NCI-H524 treated with DMSO at 0.1 percent for 48 hours (cell line): ENCODE measurements around the gene SCTR.
A peak's percentile ranks its signal among the peaks of the same experiment; 100 is the strongest.

Experiments used
- DNase-seq: peaks from one replicate; lab custom pipeline; 2025; lab: John Stamatoyannopoulos, UW

Gene SCTR

DNA sequence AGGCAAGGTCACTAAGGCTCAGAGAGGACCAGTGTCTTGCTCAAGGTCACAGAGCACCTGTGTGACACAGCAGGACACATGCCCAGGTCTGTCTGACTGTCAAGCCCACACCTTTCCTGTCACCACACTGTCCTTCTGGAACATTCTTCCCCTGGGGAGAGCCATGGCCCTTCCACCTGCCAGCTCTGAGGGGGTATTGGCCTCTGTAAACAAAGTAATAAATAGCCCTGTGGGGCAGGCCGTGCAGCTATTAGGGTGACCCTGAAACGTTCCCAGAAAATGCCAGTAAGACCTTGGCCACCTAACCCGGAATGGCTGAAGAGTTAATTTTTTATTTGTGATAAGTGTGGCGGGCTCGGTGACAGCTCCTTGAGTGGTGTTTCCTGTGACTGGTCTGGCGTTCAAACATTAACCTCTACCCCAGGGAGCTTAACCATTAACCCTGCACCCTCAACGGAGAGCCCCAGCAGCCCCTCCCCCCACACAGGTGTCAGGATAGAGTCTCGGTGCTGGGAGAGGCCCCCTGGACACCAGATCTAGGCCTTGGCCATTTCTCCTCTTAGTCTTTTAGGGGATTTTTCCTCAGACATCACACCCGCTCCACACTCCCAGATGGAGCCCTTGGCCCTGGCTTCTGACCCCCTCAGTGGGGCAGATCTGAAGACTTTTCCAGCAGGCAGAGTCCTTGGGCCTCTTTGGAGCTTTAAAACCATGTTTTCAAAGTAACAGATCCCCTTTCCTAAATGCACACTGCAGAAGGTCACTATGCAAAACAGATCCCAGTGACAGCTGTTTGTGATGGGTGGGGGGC lies 36.6 kb downstream of the SCTR start:
- no peak for DNase-seq

- no peak for DNase-seq
Measured at GRCh38 chr2:119486886-119487285, 37.4 kb downstream of the SCTR start.

- no peak for DNase-seq
Measured at GRCh38 chr2:119486196-119486827, 38.0 kb downstream of the SCTR start.

DNA sequence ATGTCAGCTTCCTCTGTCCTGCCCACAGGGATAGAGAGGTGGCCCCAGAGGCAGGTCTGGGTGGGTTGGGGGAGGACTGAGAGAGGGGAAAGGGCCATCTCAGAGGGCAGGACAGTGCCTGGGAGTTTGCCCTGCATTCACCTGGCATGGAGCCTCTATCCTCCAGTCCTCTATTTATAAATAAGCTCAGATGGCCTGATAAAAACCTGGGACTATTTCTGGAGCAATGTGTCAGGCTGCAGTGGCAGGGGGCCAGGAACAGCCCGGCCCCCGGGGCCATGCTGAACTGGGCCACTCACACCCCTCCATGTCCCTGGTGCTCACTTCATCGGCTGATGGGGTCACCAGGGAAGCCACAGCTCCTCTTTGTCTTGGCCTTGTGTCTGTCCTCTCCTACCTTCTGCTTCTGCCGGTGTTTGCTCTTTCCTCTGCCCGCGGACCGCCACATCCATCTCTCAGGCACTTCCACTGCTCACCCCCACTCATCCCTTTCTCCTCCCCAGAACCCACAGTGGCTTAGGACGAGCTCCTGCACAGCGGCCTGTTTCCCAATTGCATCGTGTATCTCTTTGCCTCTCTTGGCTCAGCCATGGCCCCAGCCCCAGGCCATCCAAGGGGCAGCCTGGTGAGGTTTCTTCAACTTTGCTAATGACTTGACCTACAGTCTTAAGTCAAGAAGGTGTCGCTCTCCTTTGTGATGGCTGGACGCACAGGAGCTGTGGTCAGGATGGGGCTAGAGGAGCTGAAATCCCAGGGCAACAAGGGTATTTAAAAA lies 38.8 kb downstream of the SCTR start:
- no peak for DNase-seq

- DNase-seq = no peak
Measured at GRCh38 chr2:119484834-119485233, 39.4 kb downstream of the SCTR start.

DNA sequence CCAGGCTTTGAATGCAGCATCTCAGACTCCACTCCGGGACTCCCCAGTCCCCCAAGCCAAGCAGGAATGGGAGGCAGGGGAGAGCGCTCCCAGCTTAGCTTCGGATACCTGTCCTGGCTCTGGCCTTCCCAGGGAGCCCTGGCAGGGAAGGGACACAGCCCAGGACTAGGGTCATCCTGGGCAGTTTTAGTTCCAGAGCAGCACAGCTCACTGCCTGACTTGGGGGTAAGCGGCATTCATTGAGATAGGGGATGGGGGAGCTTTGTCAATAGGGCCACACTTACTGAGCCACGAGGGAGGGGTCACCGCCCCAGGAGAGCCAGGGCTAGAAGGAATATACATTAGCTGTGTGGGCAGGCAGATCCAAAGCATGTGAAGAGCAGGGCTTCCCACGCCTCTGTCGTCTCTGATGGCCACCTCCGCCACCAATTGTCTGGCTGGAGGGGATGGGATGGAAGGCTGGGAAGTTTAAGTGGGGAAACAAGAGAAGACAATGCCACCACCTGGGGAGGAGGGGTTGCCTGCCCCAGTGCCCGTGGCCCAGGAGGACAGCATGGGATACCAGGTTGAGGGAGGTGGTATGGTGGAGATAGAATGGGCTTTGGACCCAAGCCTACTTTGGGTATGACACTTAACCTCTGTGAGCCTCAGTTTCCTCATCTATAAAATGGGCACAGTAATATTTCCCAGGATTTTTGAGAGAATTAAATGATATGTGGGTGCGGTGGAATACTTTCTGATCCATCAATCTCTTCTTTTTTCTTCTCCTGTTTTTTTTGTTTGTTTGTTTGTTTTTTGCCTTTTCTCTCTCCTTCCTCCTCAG lies 40.2 kb downstream of the SCTR start:
- no peak for DNase-seq

DNA sequence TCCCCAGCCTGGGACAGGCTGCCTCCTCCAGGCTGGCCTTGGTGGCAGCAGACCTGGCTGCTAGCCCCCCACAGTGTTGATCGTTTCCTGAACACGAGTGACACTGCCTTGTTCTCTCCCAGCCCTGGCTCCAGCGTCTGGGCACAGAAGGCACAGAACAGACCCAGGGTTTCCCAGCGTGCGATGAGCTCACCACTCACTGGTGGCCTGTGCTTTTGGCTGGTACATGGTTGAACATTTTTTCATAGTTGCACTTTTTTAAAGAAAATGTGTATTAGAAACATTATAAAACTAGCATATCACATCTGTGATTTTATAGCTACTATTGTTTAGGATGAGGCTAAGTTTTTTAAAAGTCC lies 40.9 kb downstream of the SCTR start:
- DNase-seq = no peak

DNA sequence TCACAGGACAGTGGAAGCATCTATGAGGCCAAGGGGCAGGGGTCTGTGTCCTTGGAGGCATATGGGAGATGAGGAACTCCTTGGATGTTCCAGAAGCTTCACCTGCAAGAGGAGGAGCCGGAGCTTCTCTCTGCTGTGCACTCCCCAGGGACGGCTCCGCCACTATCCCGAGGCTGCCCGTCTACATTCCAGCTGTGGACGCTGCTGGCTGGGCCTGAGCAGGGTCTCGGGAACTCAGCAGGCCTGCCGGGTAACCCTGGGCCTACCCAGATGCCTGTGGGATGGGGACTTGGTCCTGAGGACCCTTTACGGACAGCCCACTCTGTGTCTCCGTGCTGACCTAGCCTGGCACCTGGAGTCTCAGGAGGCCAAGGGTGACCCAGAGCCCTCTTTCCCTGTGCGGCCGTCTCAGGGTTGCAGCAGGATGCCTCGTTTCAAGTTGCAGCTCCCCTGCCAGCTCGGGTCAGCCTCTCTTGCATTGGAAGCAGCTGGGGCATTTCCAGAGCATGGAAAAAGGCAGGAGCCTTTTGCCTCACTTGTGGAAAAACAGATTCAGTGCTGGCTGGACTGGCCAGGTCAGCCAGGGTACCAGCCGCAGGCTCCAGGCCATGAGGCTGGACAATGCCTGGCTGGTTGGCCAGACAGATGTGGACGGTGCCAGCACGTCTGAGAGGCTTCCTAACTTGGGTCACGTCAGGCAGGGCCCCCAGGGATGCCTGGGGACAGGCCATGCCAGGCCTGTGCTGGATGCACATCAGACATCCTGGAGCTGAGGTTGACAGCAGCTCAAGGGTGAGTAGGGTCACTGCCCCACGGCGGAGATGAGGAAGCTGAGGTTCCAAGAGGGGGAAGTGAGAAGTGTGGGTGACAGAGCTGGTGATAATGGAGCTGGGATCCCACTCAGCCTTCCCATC lies 41.5 kb downstream of the SCTR start:
- no peak for DNase-seq

GRCh38 chr2:119481501-119482455 lies 42.5 kb downstream of the SCTR start:
- no peak for DNase-seq

- no peak for DNase-seq
Measured at GRCh38 chr2:119480718-119481142, 43.6 kb downstream of the SCTR start.

GRCh38 chr2:119480184-119480583 lies 44.1 kb downstream of the SCTR start:
- no peak for DNase-seq

GRCh38 chr2:119478978-119479295 lies 45.3 kb downstream of the SCTR start:
- no peak for DNase-seq

DNA sequence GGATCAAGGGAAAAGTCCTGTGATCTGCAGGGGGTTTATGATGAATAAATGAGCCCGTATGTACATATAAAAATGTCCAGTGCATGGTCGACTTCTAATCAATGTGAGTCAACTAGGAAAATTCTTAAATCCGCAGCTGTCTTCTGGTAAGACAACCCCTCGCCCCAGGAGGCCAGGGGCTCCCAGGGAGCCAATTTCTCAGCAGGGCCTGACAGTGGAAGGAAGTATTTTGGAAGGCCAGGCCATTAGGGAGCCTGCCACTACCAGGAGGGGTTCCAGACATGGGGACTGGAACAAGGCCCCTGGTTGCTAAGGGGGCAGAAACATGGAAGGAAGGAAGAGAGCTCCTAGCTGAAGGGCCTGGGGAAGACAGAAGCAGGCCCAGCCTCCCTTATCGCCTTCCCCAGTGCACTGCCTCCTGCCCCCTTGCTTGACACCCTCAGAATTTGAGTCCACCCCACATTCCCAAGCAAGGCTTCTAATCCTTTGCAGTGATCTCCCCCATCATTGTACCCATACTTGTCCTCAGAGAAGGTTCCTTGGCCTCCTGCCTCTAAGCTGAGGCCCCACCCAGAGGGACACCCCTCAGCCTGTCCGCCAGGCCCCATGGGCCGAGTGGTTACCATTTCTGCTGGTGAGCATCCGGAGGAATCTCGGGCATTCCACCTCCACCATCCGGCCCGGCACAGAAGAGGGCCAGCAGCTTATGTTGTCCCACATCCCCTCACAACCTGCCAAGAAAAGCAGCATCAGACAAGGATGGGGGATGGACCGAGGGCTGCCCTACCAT lies 45.9 kb downstream of the SCTR start:
- DNase-seq = no peak

GRCh38 chr2:119477113-119477505 lies 47.2 kb downstream of the SCTR start:
- DNase-seq = no peak

DNA sequence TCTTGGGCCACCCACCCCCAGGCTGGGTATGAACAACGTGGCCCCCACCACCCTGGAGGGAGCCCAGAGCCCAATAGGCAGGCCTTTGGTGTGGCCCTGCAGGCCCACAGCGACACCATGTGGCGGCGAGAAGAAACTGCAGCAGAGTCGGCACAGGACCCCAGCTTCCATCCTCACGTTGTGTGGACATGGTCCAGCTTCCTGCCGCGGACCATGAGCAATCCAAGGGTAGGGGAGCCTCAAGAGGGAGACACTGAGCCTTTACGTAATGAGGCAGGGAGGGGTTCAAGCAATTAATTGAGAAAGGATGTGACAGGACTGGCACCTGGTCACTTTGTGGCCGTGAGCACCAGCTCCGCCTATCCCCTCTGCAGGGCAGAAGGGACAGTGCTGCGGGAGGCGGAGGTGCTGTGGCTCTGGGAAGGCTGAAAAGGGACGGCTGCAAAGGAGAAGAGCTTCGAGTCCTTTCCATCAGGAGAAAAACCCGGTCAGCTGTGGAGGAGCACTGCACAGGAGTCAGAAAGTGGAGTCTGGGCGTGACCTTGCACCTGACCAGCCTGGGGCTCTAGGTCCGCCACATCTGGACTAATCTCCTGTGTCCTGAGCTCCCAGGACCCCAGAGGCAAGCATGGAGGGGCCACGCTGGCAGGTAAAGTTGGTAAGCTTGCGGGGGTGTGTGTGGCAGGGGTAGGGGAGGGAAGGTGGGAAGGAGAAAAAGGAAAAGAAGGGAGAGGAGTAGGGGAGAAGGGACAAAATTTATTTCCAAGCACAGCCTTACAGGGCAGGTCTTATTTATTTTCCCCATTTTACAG lies 47.8 kb downstream of the SCTR start:
- peak; percentile 15 for DNase-seq

DNA sequence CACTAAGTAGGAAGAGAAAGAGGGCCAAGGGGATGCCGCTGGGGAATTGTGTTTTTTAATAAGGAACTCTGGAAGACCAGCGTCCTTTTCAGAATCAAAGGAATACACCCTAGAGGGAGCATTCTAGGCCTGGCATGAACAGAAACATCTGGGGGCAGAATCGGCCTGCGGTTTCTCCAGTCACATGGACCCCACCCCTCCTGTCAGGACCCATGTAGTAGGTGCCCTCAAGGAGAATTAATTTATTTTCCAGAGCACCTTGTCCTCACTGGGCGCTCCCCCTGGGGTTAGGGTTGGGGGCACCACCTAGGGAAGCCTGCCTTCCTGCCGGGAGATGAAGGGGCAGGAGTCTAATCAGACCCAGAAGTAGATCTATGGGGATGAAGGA lies 48.4 kb downstream of the SCTR start:
- no peak for DNase-seq

- DNase-seq = no peak
Measured at GRCh38 chr2:119475225-119475856, 48.9 kb downstream of the SCTR start.
